OCI-LY7 (cell line): ENCODE measurements around the gene CCRL2. TPM values are rescaled to one million over a fixed set of nuclear protein-coding genes. Genes with fewer than 3 reads are reported as not detected.

ENCODE experiments used
- BruUV-seq: library from RNA; stranded (reverse); fragments of 400-500 nt; replicated peaks from 2 replicates; lab custom pipeline; 2021; lab: Mats Ljungman, UMichigan
- CTCF ChIA-PET: fragments of 300-600 bp; sonication (Branson Sonifier 250); formaldehyde crosslinking; loops from one replicate; lab custom pipeline; 2022; ENCODE audit warnings: antibody characterized with exemption; ENCODE audit not compliant: unreplicated experiment; lab: Charles Lee
- POLR2A ChIA-PET: fragments of 300-600 bp; sonication (Branson Sonifier 250); formaldehyde crosslinking; loops from one replicate; lab custom pipeline; 2022; ENCODE audit warnings: antibody characterized with exemption; lab: Charles Lee
- DNase-seq: peaks from one replicate; pipeline ENCODE4 v3.0.0-alpha.2; 2015; ENCODE audit warnings: low spot score
- H2AFZ ChIP-seq: fragments of 200-600 bp; sonication (generic), shearing (Covaris generic); 2 replicates; pipeline ENCODE4 v1.6.1; 2014; ENCODE audit warnings: mild to moderate bottlenecking, antibody characterized with exemption, low read length, moderate library complexity
- H3K27ac ChIP-seq: fragments of 200-600 bp; sonication (generic); 2 replicates; pipeline ENCODE4 v1.5.1; 2014; ENCODE audit warnings: mixed run types, low read depth, mild to moderate bottlenecking, moderate library complexity, low read length, inconsistent platforms; ENCODE audit not compliant: poor library complexity, severe bottlenecking
- H3K36me3 ChIP-seq: fragments of 200-600 bp; sonication (generic); 2 replicates; pipeline ENCODE4 v1.6.1; 2014; ENCODE audit warnings: mild to moderate bottlenecking, antibody characterized with exemption, low read length, moderate library complexity, mixed read lengths; ENCODE audit not compliant: insufficient read depth
- H3K4me1 ChIP-seq: fragments of 200-600 bp; sonication (generic); 2 replicates; pipeline ENCODE4 v1.5.1; 2014; ENCODE audit warnings: mild to moderate bottlenecking, low read length; ENCODE audit not compliant: insufficient read depth, poor library complexity, severe bottlenecking
- H3K4me2 ChIP-seq: fragments of 200-600 bp; sonication (generic); 2 replicates; pipeline ENCODE4 v1.6.1; 2014; ENCODE audit warnings: mild to moderate bottlenecking, low read length
- H3K4me3 ChIP-seq: fragments of 200-600 bp; sonication (generic); 2 replicates; pipeline ENCODE4 v1.5.1; 2014; ENCODE audit warnings: mild to moderate bottlenecking, low read depth, low read length; ENCODE audit not compliant: poor library complexity, severe bottlenecking
- H3K79me2 ChIP-seq: fragments of 200-600 bp; sonication (generic); 2 replicates; pipeline ENCODE4 v1.6.1; 2016; ENCODE audit warnings: low read depth, mild to moderate bottlenecking, low read length, moderate library complexity, mixed read lengths; ENCODE audit not compliant: insufficient read depth
- H3K9me2 ChIP-seq: fragments of 200-600 bp; sonication (generic); 2 replicates; pipeline ENCODE4 v1.6.1; 2016; ENCODE audit warnings: mild to moderate bottlenecking, low read length, mixed read lengths; ENCODE audit not compliant: insufficient read depth
- H3K9me3 ChIP-seq: fragments of 200-600 bp; sonication (generic); 2 replicates; pipeline ENCODE4 v1.6.1; 2014; ENCODE audit warnings: mild to moderate bottlenecking, mixed run types, low read length, mixed read lengths
- H4K20me1 ChIP-seq: fragments of 200-600 bp; sonication (generic); 2 replicates; pipeline ENCODE4 v1.6.1; 2014; ENCODE audit warnings: mild to moderate bottlenecking, antibody characterized with exemption, low read length, moderate library complexity, mixed read lengths; ENCODE audit not compliant: insufficient read depth
- CTCF ChIP-seq: fragments of 200-600 bp; sonication (generic); conservative IDR thresholded peaks from 2 replicates; pipeline ENCODE4 v1.5.1; 2014; ENCODE audit warnings: mild to moderate bottlenecking, antibody characterized with exemption, low read length, moderate library complexity, mixed read lengths
- EZH2phosphoT487 ChIP-seq: fragments of 200-600 bp; sonication (generic); IDR thresholded peaks from 2 replicates; pipeline ENCODE4 v1.6.1; 2018; ENCODE audit warnings: low read depth, borderline replicate concordance, mild to moderate bottlenecking, mixed run types, antibody characterized with exemption, low read length, moderate library complexity, mixed read lengths
- intact Hi-C: fragments of 100-400 bp; cut with micrococcal nuclease; formaldehyde crosslinking; loops from one replicate; pipeline ENCODE4 v1.10.0; 2022; ENCODE audit not compliant: unreplicated experiment
- total RNA-seq, 2 experiments: library from RNA; depleted of rRNA in 1 of 2; stranded (reverse); fragments of >200 nt in 1 of 2; shearing (Covaris generic) in 1 of 2; gene quantifications; 2 replicates each; pipeline ENCODE4 v1.2.3, GENCODE V29; 2014 to 2022

CCRL2 gene
- total RNA-seq, 2 experiments from 2014 or later, result 0.41 to 2.2 TPM

- intact Hi-C loops, result no loop called here
- H3K4me3 ChIP-seq, result no peak overlapping the region
- no peak overlapping the region for H3K4me2 ChIP-seq
- H3K79me2 ChIP-seq, result no peaks in the 10 kb centered on the region
- no peak for DNase-seq
- TF ChIP-seq EZH2phosphoT487 (no peak), CTCF (no peak)
- no peak overlapping the region for H2AFZ ChIP-seq
- H3K36me3 ChIP-seq, result no peaks in the 10 kb centered on the region
- no peaks in the 10 kb centered on the region for H3K4me1 ChIP-seq
- H3K27ac ChIP-seq, result no peak overlapping the region
- no TSS peak for BruUV-seq
- no peaks in the 10 kb centered on the region for H3K9me2 ChIP-seq
- no peaks in the 10 kb centered on the region for H4K20me1 ChIP-seq
- no peaks in the 10 kb centered on the region for H3K9me3 ChIP-seq
- ChIA-PET CTCF (no interaction called here), POLR2A (interaction anchor here (0.6 to 0.7 kb wide), 2 partner anchors 37 to 90 kb away, joined by 3 to 4 read pairs; no protein-coding TSS in a partner anchor)
These were observed 46.6 kb downstream of the CCRL2 start for GRCh38 chr3:46453526-46454208.

GRCh38 chr3:46454209-46454595, 47.1 kb downstream of the CCRL2 start:
- no TSS peak for BruUV-seq
- CTCF ChIA-PET, result no interaction called here
- Histone ChIP-seq H2AFZ (no peak overlapping the region), H3K27ac (no peak overlapping the region), H3K4me1 (no peaks in the 10 kb centered on the region), H3K9me3 (no peaks in the 10 kb centered on the region), H3K4me2 (no peak overlapping the region), H4K20me1 (no peaks in the 10 kb centered on the region), H3K4me3 (no peak overlapping the region), H3K36me3 (no peaks in the 10 kb centered on the region), H3K79me2 (no peaks in the 10 kb centered on the region), H3K9me2 (no peaks in the 10 kb centered on the region)
- TF ChIP-seq EZH2phosphoT487 (no peak), CTCF (no peak)
- POLR2A ChIA-PET, result interaction anchor here (0.6 to 0.7 kb wide), 2 partner anchors 37 to 91 kb away, joined by 3 to 4 read pairs; no protein-coding TSS in a partner anchor
- DNase-seq, result no peak
- intact Hi-C loops, result no loop called here

- H3K9me2 ChIP-seq, result no peaks in the 10 kb centered on the region
- no peaks in the 10 kb centered on the region for H3K9me3 ChIP-seq
- TF ChIP-seq CTCF, result no peak
- no peak for TF ChIP-seq EZH2phosphoT487
- no peaks in the 10 kb centered on the region for H4K20me1 ChIP-seq
- H2AFZ ChIP-seq, result no peak overlapping the region
- no peak for DNase-seq
- H3K36me3 ChIP-seq, result no peaks in the 10 kb centered on the region
- H3K27ac ChIP-seq, result no peak overlapping the region
- H3K4me1 ChIP-seq, result no peaks in the 10 kb centered on the region
- no peaks in the 10 kb centered on the region for H3K79me2 ChIP-seq
- H3K4me3 ChIP-seq, result no peak overlapping the region
- POLR2A ChIA-PET, result interaction anchor here (0.6 to 0.7 kb wide), 2 partner anchors 36 to 91 kb away, joined by 3 to 4 read pairs; no protein-coding TSS in a partner anchor
- H3K4me2 ChIP-seq, result no peak overlapping the region
- CTCF ChIA-PET, result no interaction called here
- intact Hi-C loops, result no loop called here
- no TSS peak for BruUV-seq
These were observed 47.5 kb downstream of the CCRL2 start for GRCh38 chr3:46454606-46455005.
